ENCODE results near the gene PPFIA4.

PPFIA4 gene

DNA sequence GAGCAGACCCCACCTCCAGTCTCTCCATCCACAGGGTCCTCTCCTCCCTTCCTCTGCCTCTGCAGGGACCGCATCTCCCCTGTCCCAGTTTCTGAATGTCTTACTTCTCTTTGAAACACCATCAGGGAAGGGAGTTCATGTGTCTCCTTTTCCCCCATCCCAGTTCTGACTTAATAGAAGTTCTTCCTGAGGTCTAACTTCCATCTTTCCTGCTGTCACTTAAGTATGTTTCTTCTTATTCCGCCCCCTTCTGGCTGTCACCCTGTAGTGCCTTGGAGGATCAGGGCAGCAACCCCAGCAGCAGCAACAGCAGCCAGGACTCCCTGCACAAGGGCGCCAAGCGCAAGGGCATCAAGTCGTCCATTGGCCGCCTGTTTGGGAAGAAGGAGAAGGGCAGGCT is 30.2 kb downstream of the PPFIA4 start:
- TF ChIP-seq ZFX (IDR thresholded peaks at IDR 0.05; ENCODE audit: borderline replicate concordance), result no peak
- peak; percentile 27 for TF ChIP-seq CTCF (IDR thresholded peaks at IDR 0.05)
- no peak overlapping the region for H3K27ac ChIP-seq

- H3K27ac ChIP-seq, result no peak overlapping the region
- TF ChIP-seq ZFX (IDR thresholded peaks at IDR 0.05; ENCODE audit: borderline replicate concordance) (no peak), CTCF (IDR thresholded peaks at IDR 0.05) (no peak)
Observed at GRCh38 chr1:203057911-203058675, 31.8 kb downstream of the PPFIA4 start.

DNA sequence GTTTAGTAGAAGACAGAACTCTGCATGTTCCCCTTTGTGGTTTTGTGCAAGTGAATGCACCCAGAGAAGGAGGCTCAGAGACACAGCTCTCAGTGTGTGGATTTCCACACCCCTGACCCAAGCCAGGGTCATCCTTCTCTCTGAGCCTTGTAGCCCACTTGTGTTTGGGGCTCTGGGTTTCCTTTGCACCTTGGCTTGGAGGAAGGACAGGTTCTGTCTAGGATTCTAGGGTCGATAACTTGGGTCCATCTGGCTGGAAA is 32.3 kb downstream of the PPFIA4 start:
- TF ChIP-seq CTCF (IDR thresholded peaks at IDR 0.05) (no peak), ZFX (IDR thresholded peaks at IDR 0.05; ENCODE audit: borderline replicate concordance) (no peak)
- no peak overlapping the region for H3K27ac ChIP-seq

DNA sequence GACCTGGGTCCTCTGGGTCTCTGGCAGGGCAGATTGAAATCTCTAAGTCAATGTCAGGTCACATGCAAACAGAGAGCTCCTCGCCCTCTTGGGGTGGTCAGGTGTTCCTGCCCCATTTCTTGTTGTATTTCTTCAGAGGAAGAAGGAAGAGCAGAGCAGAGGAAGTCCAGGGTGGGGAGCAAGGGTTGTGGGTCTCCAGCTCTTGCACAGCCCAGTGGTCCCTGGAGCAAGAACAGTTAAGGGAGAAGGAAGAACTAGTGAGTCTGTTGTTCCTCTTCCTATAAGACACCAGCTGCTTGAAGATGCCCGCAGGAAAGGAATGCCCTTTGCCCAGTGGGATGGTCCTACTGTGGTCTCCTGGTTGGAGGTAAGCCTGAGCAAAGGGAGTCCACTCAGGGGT is 33.2 kb downstream of the PPFIA4 start:
- TF ChIP-seq ZFX (IDR thresholded peaks at IDR 0.05; ENCODE audit: borderline replicate concordance), result no peak
- no peak for TF ChIP-seq CTCF (IDR thresholded peaks at IDR 0.05)
- H3K27ac ChIP-seq, result no peak overlapping the region

DNA sequence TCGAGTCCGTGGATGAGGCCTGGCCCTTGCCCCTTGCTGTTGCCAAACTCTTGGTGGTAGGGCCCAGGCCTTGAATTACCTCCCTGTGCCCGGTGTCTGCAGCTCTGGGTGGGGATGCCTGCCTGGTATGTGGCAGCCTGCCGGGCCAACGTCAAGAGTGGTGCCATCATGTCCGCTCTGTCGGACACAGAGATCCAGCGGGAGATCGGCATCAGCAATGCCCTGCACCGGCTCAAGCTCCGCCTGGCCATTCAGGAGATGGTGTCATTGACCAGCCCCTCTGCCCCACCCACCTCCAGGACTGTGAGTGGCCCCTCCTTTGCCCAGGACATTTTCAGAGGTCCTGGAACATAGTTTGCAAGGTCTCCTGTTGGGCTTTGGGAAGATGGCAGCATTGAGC is 33.8 kb downstream of the PPFIA4 start:
- H3K27ac ChIP-seq, result no peak overlapping the region
- TF ChIP-seq ZFX (IDR thresholded peaks at IDR 0.05; ENCODE audit: borderline replicate concordance), result no peak
- TF ChIP-seq CTCF (IDR thresholded peaks at IDR 0.05), result no peak

GRCh38 chr1:203063287-203063686 is 37.0 kb downstream of the PPFIA4 start:
- H3K27ac ChIP-seq, result no peak overlapping the region
- TF ChIP-seq ZFX (IDR thresholded peaks at IDR 0.05; ENCODE audit: borderline replicate concordance), result no peak
- TF ChIP-seq CTCF (IDR thresholded peaks at IDR 0.05), result no peak

DNA sequence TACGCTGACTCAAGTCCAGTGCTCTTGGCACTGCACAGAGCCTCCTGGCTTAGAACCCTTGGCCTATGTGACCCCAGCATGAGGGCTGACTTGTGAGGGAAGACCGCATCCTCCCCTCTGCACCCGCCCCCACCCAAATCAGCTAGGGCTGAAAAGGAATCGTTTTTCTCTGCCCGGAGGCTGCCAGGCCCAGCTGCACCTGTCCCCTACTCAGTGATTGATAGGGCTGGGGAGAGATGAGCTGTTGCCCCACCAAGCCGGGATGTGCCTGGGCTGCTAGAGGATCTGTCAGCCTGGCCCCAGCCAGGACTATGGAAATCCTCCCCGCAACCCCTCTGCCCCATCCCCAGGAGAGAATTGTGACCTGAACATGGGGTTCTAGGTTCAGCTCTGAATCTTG is 38.9 kb downstream of the PPFIA4 start:
- no peak overlapping the region for H3K27ac ChIP-seq
- TF ChIP-seq ZFX (IDR thresholded peaks at IDR 0.05; ENCODE audit: borderline replicate concordance) (no peak), CTCF (IDR thresholded peaks at IDR 0.05) (no peak)

All from 22Rv1 (cell line).